HEK293 (cell line): ENCODE data around the gene CAND1.

ENCODE experiments used
- CTCF ChIA-PET: fragments of 350-600 bp; formaldehyde crosslinking; extraction: SDS; loops from one replicate; lab custom pipeline; 2021; ENCODE audit warnings: antibody characterized with exemption; lab: Yijun Ruan, JAX
- POLR2A ChIA-PET: fragments of 300-600 bp; formaldehyde crosslinking; extraction: SDS; loops from one replicate; lab custom pipeline; 2020; ENCODE audit warnings: antibody characterized with exemption, inconsistent platforms; lab: Yijun Ruan, JAX
- H3K27ac ChIP-seq: fragments of 200-500 bp; sonication (Bioruptor generic); 2 replicates; pipeline ENCODE4 v1.5.1; 2014; ENCODE audit warnings: low read depth, low read length, control low read depth, inconsistent platforms; ENCODE audit errors: extremely low read depth
- H3K36me3 ChIP-seq, 2 experiments: fragments of 200-500 bp in 1 of 2; sonication (Bioruptor generic) in 1 of 2; 1 replicate in 1 of 2; 2 replicates in 1 of 2; pipeline ENCODE4 v1.5.1; 2014 to 2017; ENCODE audit warnings: inconsistent platforms in 2 of 2, low read length in 2 of 2; ENCODE audit not compliant: control insufficient read depth in 2 of 2, insufficient read depth in 1 of 2
- H3K4me1 ChIP-seq: fragments of 200-500 bp; sonication (Bioruptor generic); 2 replicates; pipeline ENCODE4 v1.5.1; 2014; ENCODE audit warnings: mild to moderate bottlenecking, low read length, inconsistent platforms; ENCODE audit not compliant: control insufficient read depth, insufficient read depth
- H3K4me3 ChIP-seq: 2 replicates; pipeline ENCODE4 v1.5.1; 2011; ENCODE audit warnings: low read depth, mild to moderate bottlenecking, control low read depth, low read length, moderate library complexity
- H3K9me3 ChIP-seq: fragments of 200-500 bp; sonication (Bioruptor generic); 2 replicates; pipeline ENCODE4 v1.5.1; 2014; ENCODE audit warnings: low read depth, low read length, inconsistent platforms; ENCODE audit not compliant: control insufficient read depth, insufficient read depth
- FEZF1 ChIP-seq: fragments of 450-650 bp; formaldehyde crosslinking; IDR thresholded peaks from 2 replicates; pipeline ENCODE4 v1.5.1; 2016; ENCODE audit warnings: missing biosample characterization, missing genetic modification characterization
- IKZF3 ChIP-seq: fragments of 450-650 bp; IDR thresholded peaks from 2 replicates; pipeline ENCODE4 v1.5.0; 2018; ENCODE audit warnings: missing biosample characterization, mild to moderate bottlenecking, missing genetic modification characterization, moderate library complexity
- OSR2 ChIP-seq: fragments of 450-650 bp; formaldehyde crosslinking; IDR thresholded peaks from 2 replicates; pipeline ENCODE4 v1.5.1; 2016; ENCODE audit warnings: missing biosample characterization, missing genetic modification characterization
- PRDM6 ChIP-seq: fragments of 450-650 bp; formaldehyde crosslinking; IDR thresholded peaks from 2 replicates; pipeline ENCODE4 v1.5.1; 2017; ENCODE audit warnings: missing biosample characterization, missing genetic modification characterization
- REPIN1 ChIP-seq: fragments of 450-650 bp; formaldehyde crosslinking; IDR thresholded peaks from 2 replicates; pipeline ENCODE4 v1.5.1; 2017; ENCODE audit warnings: missing biosample characterization, missing genetic modification characterization, low read depth
- ZNF114 ChIP-seq: fragments of 450-650 bp; formaldehyde crosslinking; IDR thresholded peaks from 2 replicates; pipeline ENCODE4 v1.5.0; 2017; ENCODE audit warnings: missing biosample characterization, missing genetic modification characterization
- ZNF132 ChIP-seq: fragments of 450-650 bp; formaldehyde crosslinking; IDR thresholded peaks from 2 replicates; pipeline ENCODE4 v1.5.1; 2017; ENCODE audit warnings: missing biosample characterization, missing genetic modification characterization, borderline replicate concordance
- ZNF169 ChIP-seq: fragments of 450-650 bp; formaldehyde crosslinking; IDR thresholded peaks from 2 replicates; pipeline ENCODE4 v1.5.1; 2016; ENCODE audit warnings: missing biosample characterization, missing genetic modification characterization
- ZNF223 ChIP-seq: fragments of 450-650 bp; formaldehyde crosslinking; IDR thresholded peaks from 2 replicates; pipeline ENCODE4 v1.5.1; 2016; ENCODE audit warnings: missing biosample characterization, missing genetic modification characterization
- ZNF473 ChIP-seq: fragments of 450-650 bp; formaldehyde crosslinking; IDR thresholded peaks from 2 replicates; pipeline ENCODE4 v1.5.1; 2017; ENCODE audit warnings: missing biosample characterization, missing genetic modification characterization
- ZNF600 ChIP-seq: fragments of 450-650 bp; formaldehyde crosslinking; IDR thresholded peaks from 2 replicates; pipeline ENCODE4 v1.5.1; 2016; ENCODE audit warnings: missing biosample characterization, missing genetic modification characterization
- ZNF610 ChIP-seq: fragments of 450-650 bp; formaldehyde crosslinking; IDR thresholded peaks from 2 replicates; pipeline ENCODE4 v1.5.1; 2016; ENCODE audit warnings: missing biosample characterization, missing genetic modification characterization, borderline replicate concordance
- ZNF664 ChIP-seq: fragments of 450-650 bp; formaldehyde crosslinking; IDR thresholded peaks from 2 replicates; pipeline ENCODE4 v1.5.1; 2016; ENCODE audit warnings: missing biosample characterization, missing genetic modification characterization
- ZNF747 ChIP-seq: fragments of 450-650 bp; formaldehyde crosslinking; IDR thresholded peaks from 2 replicates; pipeline ENCODE4 v1.5.1; 2016; ENCODE audit warnings: missing biosample characterization, missing genetic modification characterization
- TF ChIP-seq, protein P1 (sequence below): fragments of 450-650 bp; formaldehyde crosslinking; IDR thresholded peaks from 2 replicates; pipeline ENCODE4 v1.5.1; 2016; ENCODE audit warnings: missing biosample characterization, missing genetic modification characterization
- TF ChIP-seq, protein P2 (sequence below): fragments of 450-650 bp; formaldehyde crosslinking; conservative IDR thresholded peaks from 2 replicates; pipeline ENCODE4 v1.5.1; 2016; ENCODE audit warnings: low read depth, missing biosample characterization, missing genetic modification characterization

The CAND1 gene

GRCh38 chr12:67275380-67275913 is 6.3 kb downstream of the CAND1 start (continued):
- TF ChIP-seq, protein P1, sequence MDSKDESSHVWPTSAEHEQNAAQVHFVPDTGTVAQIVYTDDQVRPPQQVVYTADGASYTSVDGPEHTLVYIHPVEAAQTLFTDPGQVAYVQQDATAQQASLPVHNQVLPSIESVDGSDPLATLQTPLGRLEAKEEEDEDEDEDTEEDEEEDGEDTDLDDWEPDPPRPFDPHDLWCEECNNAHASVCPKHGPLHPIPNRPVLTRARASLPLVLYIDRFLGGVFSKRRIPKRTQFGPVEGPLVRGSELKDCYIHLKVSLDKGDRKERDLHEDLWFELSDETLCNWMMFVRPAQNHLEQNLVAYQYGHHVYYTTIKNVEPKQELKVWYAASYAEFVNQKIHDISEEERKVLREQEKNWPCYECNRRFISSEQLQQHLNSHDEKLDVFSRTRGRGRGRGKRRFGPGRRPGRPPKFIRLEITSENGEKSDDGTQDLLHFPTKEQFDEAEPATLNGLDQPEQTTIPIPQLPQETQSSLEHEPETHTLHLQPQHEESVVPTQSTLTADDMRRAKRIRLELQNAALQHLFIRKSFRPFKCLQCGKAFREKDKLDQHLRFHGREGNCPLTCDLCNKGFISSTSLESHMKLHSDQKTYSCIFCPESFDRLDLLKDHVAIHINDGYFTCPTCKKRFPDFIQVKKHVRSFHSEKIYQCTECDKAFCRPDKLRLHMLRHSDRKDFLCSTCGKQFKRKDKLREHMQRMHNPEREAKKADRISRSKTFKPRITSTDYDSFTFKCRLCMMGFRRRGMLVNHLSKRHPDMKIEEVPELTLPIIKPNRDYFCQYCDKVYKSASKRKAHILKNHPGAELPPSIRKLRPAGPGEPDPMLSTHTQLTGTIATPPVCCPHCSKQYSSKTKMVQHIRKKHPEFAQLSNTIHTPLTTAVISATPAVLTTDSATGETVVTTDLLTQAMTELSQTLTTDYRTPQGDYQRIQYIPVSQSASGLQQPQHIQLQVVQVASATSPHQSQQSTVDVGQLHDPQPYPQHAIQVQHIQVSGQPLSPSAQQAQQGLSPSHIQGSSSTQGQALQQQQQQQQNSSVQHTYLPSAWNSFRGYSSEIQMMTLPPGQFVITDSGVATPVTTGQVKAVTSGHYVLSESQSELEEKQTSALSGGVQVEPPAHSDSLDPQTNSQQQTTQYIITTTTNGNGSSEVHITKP = peak; percentile 62; the same call in 1 of the 2 replicates
- TF ChIP-seq ZNF600 = peak; percentile 67
- TF ChIP-seq PRDM6 (tag by site-specific recombination) = 0 out of 2 replicates have a peak, but pooled peaks have one; percentile 22
- TF ChIP-seq ZNF223 (tag by site-specific recombination) = no peak

GRCh38 chr12:67276421-67276820 is 7.3 kb downstream of the CAND1 start:
- H3K36me3 ChIP-seq = peaks cover 7 to 13% of the 10 kb centered on the region in 2 experiments
- H3K9me3 ChIP-seq = no peaks in the 10 kb centered on the region
- H3K4me1 ChIP-seq = peaks cover 54% of the 10 kb centered on the region
- ChIA-PET POLR2A (no interaction called here), CTCF (no interaction called here)
- TF ChIP-seq ZNF664 (tag by site-specific recombination) = peak; percentile 82
- TF ChIP-seq REPIN1 (tag by site-specific recombination) = no peak
- no peak overlapping the region for H3K27ac ChIP-seq
- H3K4me3 ChIP-seq = no peak overlapping the region

DNA sequence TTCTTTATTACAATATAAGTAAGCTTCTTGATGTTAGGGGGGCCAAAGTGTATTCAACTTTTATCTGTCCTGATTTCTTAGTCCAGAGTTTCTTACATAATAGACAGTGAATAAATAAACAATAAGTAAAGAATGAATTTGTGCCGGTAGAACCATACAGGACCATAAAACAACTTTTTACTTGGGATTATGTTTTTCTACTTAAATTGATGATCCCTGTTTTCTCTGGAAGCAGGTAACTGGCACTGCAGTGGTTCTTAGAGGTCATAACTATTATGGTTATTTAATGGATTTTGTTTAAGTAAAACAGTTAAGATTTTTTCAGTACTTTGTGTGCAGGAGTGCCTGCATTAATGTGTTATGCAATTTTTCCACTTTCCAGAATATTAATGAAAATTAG is 10.5 kb downstream of the CAND1 start:
- Histone ChIP-seq H3K9me3 (no peaks in the 10 kb centered on the region), H3K4me3 (no peak overlapping the region), H3K4me1 (peaks cover 36% of the 10 kb centered on the region), H3K27ac (no peak overlapping the region), H3K36me3 (peaks cover 26 to 28% of the 10 kb centered on the region in 2 experiments)
- ChIA-PET CTCF (no interaction called here), POLR2A (interaction anchor here (3.4 kb wide), 1 partner anchor 11 kb away, joined by 20 read pairs; the partner anchor contains the start of gene CAND1)
- no peak for TF ChIP-seq ZNF473 (tag by site-specific recombination)
- TF ChIP-seq IKZF3 (tag by site-specific recombination) = 0 out of 2 replicates have a peak, but pooled peaks have one; percentile 45
- no peak for TF ChIP-seq ZNF610 (tag by site-specific recombination)
- peak; percentile 36; the same call in 1 of the 2 replicates for TF ChIP-seq OSR2
- peak; percentile 91 for TF ChIP-seq PRDM6 (tag by site-specific recombination)

GRCh38 chr12:67280088-67280487 is 10.9 kb downstream of the CAND1 start:
- Histone ChIP-seq H3K36me3 (peaks cover 30% of the 10 kb centered on the region in 2 experiments), H3K27ac (no peak overlapping the region), H3K4me1 (peaks cover 32% of the 10 kb centered on the region), H3K4me3 (no peak overlapping the region), H3K9me3 (no peaks in the 10 kb centered on the region)
- CTCF ChIA-PET = no interaction called here
- POLR2A ChIA-PET = interaction anchor here (1.0 to 3.4 kb wide), 2 partner anchors 11 to 25 kb away, joined by 3 to 20 read pairs; partner anchors contain the start of gene CAND1
- no peak for TF ChIP-seq FEZF1 (tag by site-specific recombination)
- TF ChIP-seq, protein P2, sequence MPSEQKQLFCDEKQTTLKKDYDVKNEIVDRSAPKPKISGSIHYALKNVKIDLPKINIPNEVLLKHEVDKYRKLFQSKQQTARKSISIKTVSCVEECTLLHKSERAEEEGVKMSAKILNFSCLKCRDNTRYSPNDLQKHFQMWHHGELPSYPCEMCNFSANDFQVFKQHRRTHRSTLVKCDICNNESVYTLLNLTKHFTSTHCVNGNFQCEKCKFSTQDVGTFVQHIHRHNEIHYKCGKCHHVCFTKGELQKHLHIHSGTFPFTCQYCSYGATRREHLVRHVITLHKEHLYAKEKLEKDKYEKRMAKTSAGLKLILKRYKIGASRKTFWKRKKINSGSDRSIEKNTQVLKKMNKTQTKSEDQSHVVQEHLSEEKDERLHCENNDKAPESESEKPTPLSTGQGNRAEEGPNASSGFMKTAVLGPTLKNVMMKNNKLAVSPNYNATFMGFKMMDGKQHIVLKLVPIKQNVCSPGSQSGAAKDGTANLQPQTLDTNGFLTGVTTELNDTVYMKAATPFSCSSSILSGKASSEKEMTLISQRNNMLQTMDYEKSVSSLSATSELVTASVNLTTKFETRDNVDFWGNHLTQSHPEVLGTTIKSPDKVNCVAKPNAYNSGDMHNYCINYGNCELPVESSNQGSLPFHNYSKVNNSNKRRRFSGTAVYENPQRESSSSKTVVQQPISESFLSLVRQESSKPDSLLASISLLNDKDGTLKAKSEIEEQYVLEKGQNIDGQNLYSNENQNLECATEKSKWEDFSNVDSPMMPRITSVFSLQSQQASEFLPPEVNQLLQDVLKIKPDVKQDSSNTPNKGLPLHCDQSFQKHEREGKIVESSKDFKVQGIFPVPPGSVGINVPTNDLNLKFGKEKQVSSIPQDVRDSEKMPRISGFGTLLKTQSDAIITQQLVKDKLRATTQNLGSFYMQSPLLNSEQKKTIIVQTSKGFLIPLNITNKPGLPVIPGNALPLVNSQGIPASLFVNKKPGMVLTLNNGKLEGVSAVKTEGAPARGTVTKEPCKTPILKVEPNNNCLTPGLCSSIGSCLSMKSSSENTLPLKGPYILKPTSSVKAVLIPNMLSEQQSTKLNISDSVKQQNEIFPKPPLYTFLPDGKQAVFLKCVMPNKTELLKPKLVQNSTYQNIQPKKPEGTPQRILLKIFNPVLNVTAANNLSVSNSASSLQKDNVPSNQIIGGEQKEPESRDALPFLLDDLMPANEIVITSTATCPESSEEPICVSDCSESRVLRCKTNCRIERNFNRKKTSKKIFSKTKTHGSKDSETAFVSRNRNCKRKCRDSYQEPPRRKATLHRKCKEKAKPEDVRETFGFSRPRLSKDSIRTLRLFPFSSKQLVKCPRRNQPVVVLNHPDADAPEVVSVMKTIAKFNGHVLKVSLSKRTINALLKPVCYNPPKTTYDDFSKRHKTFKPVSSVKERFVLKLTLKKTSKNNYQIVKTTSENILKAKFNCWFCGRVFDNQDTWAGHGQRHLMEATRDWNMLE (tag by site-specific recombination) = no peak
- TF ChIP-seq ZNF132 (tag by site-specific recombination) = no peak
- no peak for TF ChIP-seq ZNF169 (tag by site-specific recombination)
- TF ChIP-seq ZNF747 (tag by site-specific recombination) = no peak
- no peak for TF ChIP-seq ZNF114 (tag by site-specific recombination)
